Omental fat pad (tissue), 4 donors: ENCODE results near the gene LKAAEAR1. TPM values are rescaled to one million over a fixed set of nuclear protein-coding genes. Genes with fewer than 3 reads are reported as not detected.
"Not testable (repeated sequence)": the region's sequence is repeated elsewhere in the genome, so short reads cannot be mapped to it uniquely, and the experiment has no call there.

ENCODE experiments used
- ATAC-seq: fragments of 150-250 bp; one replicate; pipeline ENCODE4 v1.9.1; 2016; ENCODE audit warnings: mild to moderate bottlenecking, moderate library complexity; ENCODE audit not compliant: low FRiP score
- DNase-seq: peaks from one replicate; pipeline ENCODE4 v3.0.0-alpha.2; 2019; ENCODE audit warnings: low spot score
- total RNA-seq, 4 donors: library from RNA; depleted of rRNA; stranded (reverse); fragments of >200 nt; gene quantifications; one replicate each; pipeline ENCODE4 v1.1.0, GENCODE V29; 2016
- TF ChIP-seq, protein P1 (sequence below), 3 donors: fragments of 450-650 bp; IDR thresholded peaks; one replicate each; pipeline ENCODE4 v1.5.1; 2016 to 2017; ENCODE audit warnings: antibody characterized with exemption in 3 of 3, mild to moderate bottlenecking in 3 of 3, moderate library complexity in 2 of 3

LKAAEAR1 gene, protein sequence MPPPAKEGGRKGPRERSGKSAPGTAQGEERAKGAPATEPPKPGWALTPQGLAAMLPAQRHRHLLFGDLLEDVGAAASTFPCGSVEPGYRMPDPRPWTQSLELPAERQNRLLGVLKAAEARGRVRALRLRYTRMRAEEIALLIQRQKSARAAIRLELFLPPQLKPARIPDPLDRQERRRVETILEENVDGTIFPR
- under 1 TPM in 1 of 4 donors, not detected in 3; 0.65 TPM for total RNA-seq

DNA sequence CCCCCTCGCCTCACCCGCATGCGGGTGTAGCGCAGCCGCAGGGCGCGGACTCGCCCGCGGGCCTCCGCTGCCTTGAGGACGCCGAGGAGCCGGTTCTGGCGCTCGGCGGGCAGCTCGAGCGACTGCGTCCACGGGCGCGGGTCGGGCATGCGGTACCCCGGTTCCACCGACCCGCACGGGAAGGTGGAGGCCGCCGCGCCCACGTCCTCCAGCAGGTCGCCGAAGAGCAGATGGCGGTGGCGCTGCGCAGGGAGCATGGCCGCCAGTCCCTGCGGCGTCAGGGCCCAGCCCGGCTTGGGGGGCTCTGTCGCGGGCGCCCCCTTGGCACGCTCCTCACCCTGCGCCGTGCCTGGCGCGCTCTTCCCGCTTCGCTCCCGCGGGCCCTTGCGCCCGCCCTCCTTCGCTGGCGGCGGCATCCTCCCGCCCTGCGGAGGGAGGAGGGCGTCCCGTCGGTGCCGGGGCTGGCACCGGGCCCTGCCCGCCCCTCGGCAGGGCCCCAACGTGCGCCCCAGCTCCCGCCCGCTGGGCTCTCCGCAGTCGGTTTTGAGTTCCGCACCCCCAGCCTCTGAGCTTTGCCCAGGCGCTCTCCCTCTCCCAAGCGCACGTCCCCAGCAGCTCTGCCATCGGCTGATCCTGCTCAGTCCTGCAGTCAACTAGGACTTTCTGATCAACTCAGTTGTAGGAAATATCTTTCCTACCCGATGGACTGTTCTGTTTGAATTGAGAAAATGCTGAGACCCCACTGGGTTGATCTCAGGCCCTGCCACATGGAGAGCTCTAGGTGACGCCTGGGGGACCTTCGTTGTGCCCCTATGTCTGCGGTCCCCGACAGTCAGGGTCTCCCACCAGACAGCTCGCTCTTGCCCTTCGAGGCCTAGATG, at the start of gene LKAAEAR1:
Gene LKAAEAR1, minus strand, starts transcription at position 595 of the 881 bp plus-strand sequence. Its CDS starts 179 bp downstream, at position 416.
- TF ChIP-seq, protein P1, sequence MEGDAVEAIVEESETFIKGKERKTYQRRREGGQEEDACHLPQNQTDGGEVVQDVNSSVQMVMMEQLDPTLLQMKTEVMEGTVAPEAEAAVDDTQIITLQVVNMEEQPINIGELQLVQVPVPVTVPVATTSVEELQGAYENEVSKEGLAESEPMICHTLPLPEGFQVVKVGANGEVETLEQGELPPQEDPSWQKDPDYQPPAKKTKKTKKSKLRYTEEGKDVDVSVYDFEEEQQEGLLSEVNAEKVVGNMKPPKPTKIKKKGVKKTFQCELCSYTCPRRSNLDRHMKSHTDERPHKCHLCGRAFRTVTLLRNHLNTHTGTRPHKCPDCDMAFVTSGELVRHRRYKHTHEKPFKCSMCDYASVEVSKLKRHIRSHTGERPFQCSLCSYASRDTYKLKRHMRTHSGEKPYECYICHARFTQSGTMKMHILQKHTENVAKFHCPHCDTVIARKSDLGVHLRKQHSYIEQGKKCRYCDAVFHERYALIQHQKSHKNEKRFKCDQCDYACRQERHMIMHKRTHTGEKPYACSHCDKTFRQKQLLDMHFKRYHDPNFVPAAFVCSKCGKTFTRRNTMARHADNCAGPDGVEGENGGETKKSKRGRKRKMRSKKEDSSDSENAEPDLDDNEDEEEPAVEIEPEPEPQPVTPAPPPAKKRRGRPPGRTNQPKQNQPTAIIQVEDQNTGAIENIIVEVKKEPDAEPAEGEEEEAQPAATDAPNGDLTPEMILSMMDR (IDR thresholded peaks at IDR 0.05) = no peak
- DNase-seq (no peak), ATAC-seq (no peak)

DNA sequence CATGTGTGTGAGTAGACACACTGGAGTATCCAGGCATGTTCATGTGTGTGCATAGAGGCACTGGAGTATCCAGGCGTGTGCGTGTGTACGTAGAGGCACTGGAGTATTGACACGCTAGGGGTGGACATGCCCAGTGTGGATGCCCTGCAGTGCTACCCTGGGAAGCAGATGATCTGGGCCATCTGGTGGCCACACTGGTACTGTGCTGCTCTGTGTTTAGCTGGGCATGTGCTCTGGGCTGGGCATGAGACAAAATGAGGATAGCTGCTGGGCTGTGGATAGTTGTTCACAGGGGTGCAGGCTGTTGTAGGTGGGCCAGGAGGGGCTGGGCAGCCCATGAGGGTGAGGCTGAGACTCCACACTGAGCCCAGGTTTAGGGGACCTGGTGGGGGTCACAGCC, 47.2 kb upstream of the LKAAEAR1 start:
- TF ChIP-seq, protein P1 (IDR thresholded peaks at IDR 0.05) = no peak
- DNase-seq = peak; percentile 10
- ATAC-seq = no peak

DNA sequence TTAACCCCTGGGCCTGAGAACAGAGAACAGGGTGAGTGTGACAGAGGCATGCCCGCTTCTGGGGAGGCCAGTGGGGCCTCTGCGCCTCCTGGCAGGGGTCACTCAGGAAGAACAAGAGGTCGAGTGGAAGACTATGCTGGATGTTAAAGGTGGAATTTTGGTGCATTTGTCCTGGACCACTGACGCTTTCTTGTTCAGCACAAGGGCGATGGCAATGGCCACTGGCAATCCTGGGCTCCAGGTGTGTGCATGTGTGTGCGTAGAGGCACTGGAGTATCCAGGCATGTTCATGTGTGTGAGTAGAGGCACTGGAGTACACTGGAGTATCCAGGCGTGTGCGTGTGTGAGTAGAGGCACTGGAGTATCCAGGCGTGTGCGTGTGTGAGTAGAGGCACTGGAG, 46.7 kb upstream of the LKAAEAR1 start:
- TF ChIP-seq, protein P1 (IDR thresholded peaks at IDR 0.05) = no peak
- no peak for DNase-seq
- ATAC-seq = no peak

DNA sequence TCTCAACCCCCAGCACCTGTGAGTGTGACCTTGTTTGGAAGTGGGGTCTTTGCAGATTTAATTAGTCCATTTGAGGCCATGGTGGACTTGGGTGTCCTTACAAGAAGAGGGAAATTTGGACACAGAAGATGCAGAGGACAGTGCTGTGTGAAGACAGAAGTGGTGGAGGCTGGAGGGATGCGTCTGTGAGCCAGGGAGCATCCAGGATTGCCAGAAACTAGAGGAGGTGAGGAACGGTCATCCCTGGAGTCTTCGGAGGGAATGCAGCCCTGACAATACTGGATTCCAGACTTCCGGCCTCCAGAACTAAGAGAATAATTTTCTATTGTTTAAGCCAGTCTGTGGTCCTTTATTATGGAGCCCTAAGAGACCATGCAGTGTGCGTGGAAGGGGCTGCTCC, 46.1 kb upstream of the LKAAEAR1 start:
- DNase-seq = no peak
- no peak for ATAC-seq
- TF ChIP-seq, protein P1 (IDR thresholded peaks at IDR 0.05) = no peak

DNA sequence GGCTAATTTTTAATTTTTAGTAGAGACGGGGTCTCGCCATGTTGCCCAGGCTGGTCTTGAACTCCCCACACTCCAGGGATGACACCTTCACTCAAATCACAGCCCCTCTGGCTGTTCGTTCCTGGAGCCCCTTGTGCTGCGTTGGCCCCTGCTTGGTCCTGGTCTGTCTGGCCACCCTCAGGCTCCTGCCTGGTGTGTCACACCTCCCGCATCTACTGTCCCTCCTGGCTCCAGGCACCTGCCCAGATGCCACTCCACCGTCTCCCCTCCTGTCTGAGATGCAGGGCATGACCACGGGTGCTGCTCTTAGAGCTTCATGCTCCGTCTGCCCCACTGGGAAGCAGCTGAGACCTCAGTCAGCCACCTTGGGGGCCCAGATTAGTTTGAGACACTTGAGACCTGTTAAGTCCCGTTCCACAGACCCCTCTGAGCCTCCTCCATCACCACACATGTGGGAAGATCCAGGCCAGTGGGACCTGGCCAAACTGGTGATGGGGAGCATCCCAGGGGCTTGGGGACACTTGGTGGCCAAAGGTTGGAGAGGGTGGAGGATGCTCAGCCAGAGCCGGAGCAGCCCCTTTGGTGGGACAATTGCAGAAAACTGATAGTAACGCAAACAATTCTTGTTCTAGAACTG, 45.1 kb upstream of the LKAAEAR1 start:
- DNase-seq (peak; percentile 2), ATAC-seq (no peak)
- TF ChIP-seq, protein P1 (IDR thresholded peaks at IDR 0.05) = no peak

DNA sequence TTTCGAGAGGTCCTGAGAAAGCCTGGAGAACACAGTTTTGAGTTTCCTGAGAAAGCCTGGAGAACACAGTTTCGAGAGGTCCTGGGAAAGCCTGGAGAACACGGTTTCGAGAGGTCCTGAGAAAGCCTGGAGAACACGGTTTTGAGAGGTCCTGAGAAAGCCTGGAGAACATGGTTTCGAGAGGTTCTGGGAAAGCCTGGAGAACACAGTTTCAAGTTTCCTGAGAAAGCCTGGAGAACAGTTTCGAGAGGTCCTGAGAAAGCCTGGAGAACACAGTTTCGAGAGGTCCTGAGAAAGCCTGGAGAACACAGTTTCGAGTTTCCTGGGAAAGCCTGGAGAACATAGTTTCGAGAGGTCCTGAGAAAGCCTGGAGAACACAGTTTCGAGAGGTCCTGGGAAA, 39.3 kb upstream of the LKAAEAR1 start:
- ATAC-seq, DNase-seq: not testable (repeated sequence)

DNA sequence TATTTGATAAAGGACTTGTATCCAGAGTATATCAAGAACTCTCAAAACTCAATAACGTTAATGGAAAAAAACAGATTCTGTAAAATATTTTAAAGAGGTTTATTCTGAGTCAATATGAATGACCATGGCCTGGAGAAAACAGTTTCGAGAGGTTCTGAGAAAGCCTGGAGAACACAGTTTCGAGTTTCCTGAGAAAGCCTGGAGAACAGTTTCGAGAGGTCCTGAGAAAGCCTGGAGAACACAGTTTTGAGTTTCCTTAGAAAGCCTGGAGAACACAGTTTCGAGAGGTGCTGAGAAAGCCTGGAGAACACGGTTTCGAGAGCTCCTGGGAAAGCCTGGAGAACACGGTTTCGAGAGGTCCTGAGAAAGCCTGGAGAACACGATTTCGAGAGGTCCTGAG, 38.7 kb upstream of the LKAAEAR1 start:
- ATAC-seq, DNase-seq: not testable (repeated sequence)
